ENCODE results near the gene IL17RD. TPM values are rescaled to one million over a fixed set of nuclear protein-coding genes. Genes with fewer than 3 reads are reported as not detected.
A peak's percentile ranks its signal among the peaks of the same experiment; 100 is the strongest.

IL17RD gene
- total RNA-seq, 1 donor from 2014 or later = 26.1 TPM

DNA sequence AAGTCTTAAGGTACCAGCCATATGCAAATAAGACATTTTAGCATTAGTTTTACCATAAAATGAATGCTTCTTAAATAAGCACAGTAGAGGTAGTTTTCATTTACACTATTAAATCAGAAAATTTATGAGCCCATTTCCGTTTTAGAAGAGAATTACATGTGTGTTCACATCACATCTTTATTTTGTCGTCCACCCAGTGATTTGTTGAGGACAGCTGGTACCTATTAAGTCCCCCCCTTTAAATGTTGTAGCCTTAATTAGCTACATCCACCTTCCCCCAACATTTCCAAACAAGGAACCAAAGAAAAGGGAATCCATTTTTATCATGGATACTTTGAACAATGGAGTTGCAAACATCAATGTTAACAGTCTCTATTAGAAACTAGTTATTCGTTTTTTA lies 6.8 kb downstream of the IL17RD start:
- Histone ChIP-seq H3K4me2 (peak overlapping the region; percentile 93), H3K9ac (no peak overlapping the region), H3K27me3 (peaks cover 82% of the 10 kb centered on the region), H3K4me1 (peaks cover 81% of the 10 kb centered on the region), H3K27ac (no peak overlapping the region), H3K79me2 (ENCODE audit: low read depth) (peaks cover 82% of the 10 kb centered on the region), H3K9me3 (ENCODE audit: low read depth) (no peaks in the 10 kb centered on the region), H2AFZ (replicated peaks) (no peak overlapping the region), H3K4me3 (no peak overlapping the region), H3K36me3 (no peaks in the 10 kb centered on the region), H4K20me1 (ENCODE audit: low read depth) (peaks cover 100% of the 10 kb centered on the region), H3F3A (ENCODE audit: low read depth) (peaks cover 58% of the 10 kb centered on the region)
- Mint-ChIP-seq H3K4me1 (peaks cover 99% of the 10 kb centered on the region), H3K4me3 (peak overlapping the region; percentile 61), H3K27me3 (ENCODE audit: insufficient read depth, low read depth) (peaks cover 5% of the 10 kb centered on the region), H3K36me3 (peaks cover 7% of the 10 kb centered on the region), H3K9me3 (no peaks in the 10 kb centered on the region), H3K27ac (peak overlapping the region; percentile 79)
- TF ChIP-seq, protein P1, sequence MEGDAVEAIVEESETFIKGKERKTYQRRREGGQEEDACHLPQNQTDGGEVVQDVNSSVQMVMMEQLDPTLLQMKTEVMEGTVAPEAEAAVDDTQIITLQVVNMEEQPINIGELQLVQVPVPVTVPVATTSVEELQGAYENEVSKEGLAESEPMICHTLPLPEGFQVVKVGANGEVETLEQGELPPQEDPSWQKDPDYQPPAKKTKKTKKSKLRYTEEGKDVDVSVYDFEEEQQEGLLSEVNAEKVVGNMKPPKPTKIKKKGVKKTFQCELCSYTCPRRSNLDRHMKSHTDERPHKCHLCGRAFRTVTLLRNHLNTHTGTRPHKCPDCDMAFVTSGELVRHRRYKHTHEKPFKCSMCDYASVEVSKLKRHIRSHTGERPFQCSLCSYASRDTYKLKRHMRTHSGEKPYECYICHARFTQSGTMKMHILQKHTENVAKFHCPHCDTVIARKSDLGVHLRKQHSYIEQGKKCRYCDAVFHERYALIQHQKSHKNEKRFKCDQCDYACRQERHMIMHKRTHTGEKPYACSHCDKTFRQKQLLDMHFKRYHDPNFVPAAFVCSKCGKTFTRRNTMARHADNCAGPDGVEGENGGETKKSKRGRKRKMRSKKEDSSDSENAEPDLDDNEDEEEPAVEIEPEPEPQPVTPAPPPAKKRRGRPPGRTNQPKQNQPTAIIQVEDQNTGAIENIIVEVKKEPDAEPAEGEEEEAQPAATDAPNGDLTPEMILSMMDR (IDR thresholded peaks at IDR 0.05) = no peak
- no peak for TF ChIP-seq EZH2 (IDR thresholded peaks at IDR 0.05)
- TF ChIP-seq EZH2phosphoT487 (IDR thresholded peaks at IDR 0.05) = no peak
- DNase-seq (ENCODE audit: low spot score) = no peak

DNA sequence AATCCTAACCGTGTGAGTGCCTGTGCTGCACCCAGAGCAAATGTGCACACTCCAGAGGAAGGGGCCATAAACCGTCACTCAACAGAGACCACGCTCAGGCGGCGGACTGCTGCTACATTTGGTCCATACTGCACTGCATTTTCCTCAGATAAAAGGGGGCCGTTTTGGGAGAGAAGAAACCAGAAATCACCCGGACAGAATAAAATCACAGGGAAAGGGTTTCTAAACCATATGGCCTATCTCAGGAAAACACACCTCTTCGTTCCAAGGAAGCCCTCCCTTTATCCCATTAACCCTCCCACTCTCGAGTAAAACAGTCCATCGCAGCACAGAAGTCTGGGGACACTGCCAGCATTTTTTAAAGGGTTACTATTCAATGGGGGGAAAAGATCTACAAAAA lies 7.6 kb downstream of the IL17RD start:
- H3K27me3 Mint-ChIP-seq (ENCODE audit: insufficient read depth, low read depth) = peaks cover 5% of the 10 kb centered on the region
- H3K27ac Mint-ChIP-seq = peak overlapping the region; percentile 76
- H2AFZ ChIP-seq (replicated peaks) = no peak overlapping the region
- H3K4me1 Mint-ChIP-seq = peaks cover 99% of the 10 kb centered on the region
- peaks cover 82% of the 10 kb centered on the region for H3K79me2 ChIP-seq (ENCODE audit: low read depth)
- H3K9me3 ChIP-seq (ENCODE audit: low read depth) = no peaks in the 10 kb centered on the region
- peaks cover 78% of the 10 kb centered on the region for H3K27me3 ChIP-seq
- H3F3A ChIP-seq (ENCODE audit: low read depth) = peaks cover 60% of the 10 kb centered on the region
- H3K4me1 ChIP-seq = peaks cover 81% of the 10 kb centered on the region
- no peak overlapping the region for H3K4me3 ChIP-seq
- no peaks in the 10 kb centered on the region for H3K36me3 ChIP-seq
- H3K9ac ChIP-seq = no peak overlapping the region
- H3K4me3 Mint-ChIP-seq = peak overlapping the region; percentile 56
- H3K36me3 Mint-ChIP-seq = peaks cover 2% of the 10 kb centered on the region
- DNase-seq (ENCODE audit: low spot score) = no peak
- H3K9me3 Mint-ChIP-seq = no peaks in the 10 kb centered on the region
- H3K4me2 ChIP-seq = peak overlapping the region; percentile 93
- peaks cover 100% of the 10 kb centered on the region for H4K20me1 ChIP-seq (ENCODE audit: low read depth)
- no peak overlapping the region for H3K27ac ChIP-seq
- TF ChIP-seq, protein P1 (IDR thresholded peaks at IDR 0.05) = no peak
- TF ChIP-seq EZH2 (IDR thresholded peaks at IDR 0.05) (no peak), EZH2phosphoT487 (IDR thresholded peaks at IDR 0.05) (no peak)

DNA sequence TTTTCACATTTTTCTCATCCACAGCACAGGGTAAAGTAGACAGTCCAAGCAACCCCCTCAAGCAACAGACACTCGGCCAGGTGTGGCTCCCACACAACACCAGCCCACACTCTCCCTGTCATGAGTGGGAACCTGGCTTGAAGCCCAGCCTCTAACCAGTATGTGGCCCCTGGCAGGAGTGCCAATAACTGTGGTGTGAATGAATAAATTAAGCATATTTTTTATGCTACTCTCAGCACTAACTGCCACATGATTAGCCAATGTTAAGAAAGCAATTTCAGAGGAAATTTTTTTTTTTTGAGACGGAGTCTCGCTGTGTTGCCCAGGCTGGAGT lies 9.9 kb downstream of the IL17RD start:
- H3K27ac ChIP-seq = no peak overlapping the region
- DNase-seq (ENCODE audit: low spot score) = no peak
- peaks cover 5% of the 10 kb centered on the region for H3K27me3 Mint-ChIP-seq (ENCODE audit: insufficient read depth, low read depth)
- H3K4me2 ChIP-seq = peak overlapping the region; percentile 1
- H3K9me3 Mint-ChIP-seq = no peaks in the 10 kb centered on the region
- no peaks in the 10 kb centered on the region for H3K36me3 ChIP-seq
- peak overlapping the region; percentile 27 for H3K4me3 Mint-ChIP-seq
- no peaks in the 10 kb centered on the region for H3K36me3 Mint-ChIP-seq
- peaks cover 56% of the 10 kb centered on the region for H3K27me3 ChIP-seq
- H3F3A ChIP-seq (ENCODE audit: low read depth) = peaks cover 55% of the 10 kb centered on the region
- TF ChIP-seq EZH2 (IDR thresholded peaks at IDR 0.05) (no peak), EZH2phosphoT487 (IDR thresholded peaks at IDR 0.05) (no peak)
- TF ChIP-seq, protein P1 (IDR thresholded peaks at IDR 0.05) = no peak
- H3K79me2 ChIP-seq (ENCODE audit: low read depth) = peaks cover 83% of the 10 kb centered on the region
- H3K27ac Mint-ChIP-seq = peak overlapping the region; percentile 98
- H3K4me1 Mint-ChIP-seq = peaks cover 99% of the 10 kb centered on the region
- no peaks in the 10 kb centered on the region for H3K9me3 ChIP-seq (ENCODE audit: low read depth)
- H3K4me1 ChIP-seq = peaks cover 81% of the 10 kb centered on the region
- H3K9ac ChIP-seq = no peak overlapping the region
- peaks cover 100% of the 10 kb centered on the region for H4K20me1 ChIP-seq (ENCODE audit: low read depth)
- no peak overlapping the region for H3K4me3 ChIP-seq
- H2AFZ ChIP-seq (replicated peaks) = no peak overlapping the region
